Fibroblast of villous mesenchyme (primary cell): ENCODE results near the gene ZNF213. TPM values are rescaled to one million over a fixed set of nuclear protein-coding genes. Genes with fewer than 3 reads are reported as not detected.

Source experiments
- DNase-seq: peaks from one replicate; pipeline ENCODE4 v3.0.0-alpha.2; 2010; ENCODE audit warnings: low read depth
- H3K4me3 ChIP-seq: 2 replicates; pipeline ENCODE4 v1.5.1; 2011; ENCODE audit warnings: low read depth, mild to moderate bottlenecking, low read length
- CTCF ChIP-seq: IDR thresholded peaks from 2 replicates; pipeline ENCODE4 v1.5.1; 2012; ENCODE audit warnings: low read depth, mild to moderate bottlenecking, low read length; ENCODE audit not compliant: insufficient read depth
- total RNA-seq: library from RNA; depleted of rRNA; stranded (reverse); fragments of >200 nt; gene quantifications from 2 replicates; pipeline ENCODE4 v1.2.3, GENCODE V29; 2012

Gene ZNF213
- total RNA-seq, 1 donor = 3.5 TPM

- no peak for DNase-seq
- no peak for TF ChIP-seq CTCF
- H3K4me3 ChIP-seq = no peak overlapping the region
Observed at GRCh38 chr16:3115561-3115960, 19.3 kb upstream of the ZNF213 start.

- no peak for TF ChIP-seq CTCF
- no peak for DNase-seq
- H3K4me3 ChIP-seq = no peak overlapping the region
Observed at GRCh38 chr16:3118204-3118790, 16.5 kb upstream of the ZNF213 start.

GRCh38 chr16:3118846-3119245 lies 16.0 kb upstream of the ZNF213 start:
- H3K4me3 ChIP-seq = no peak overlapping the region
- no peak for DNase-seq
- no peak for TF ChIP-seq CTCF

GRCh38 chr16:3119286-3119685 lies 15.5 kb upstream of the ZNF213 start:
- no peak for TF ChIP-seq CTCF
- H3K4me3 ChIP-seq = no peak overlapping the region
- DNase-seq = no peak

GRCh38 chr16:3119701-3120408 lies 15.0 kb upstream of the ZNF213 start:
- no peak for DNase-seq
- no peak overlapping the region for H3K4me3 ChIP-seq
- no peak for TF ChIP-seq CTCF

GRCh38 chr16:3120435-3120834 lies 14.4 kb upstream of the ZNF213 start:
- H3K4me3 ChIP-seq = no peak overlapping the region
- no peak for TF ChIP-seq CTCF
- DNase-seq = no peak
